ENCODE data around the gene TEX35.

DNA sequence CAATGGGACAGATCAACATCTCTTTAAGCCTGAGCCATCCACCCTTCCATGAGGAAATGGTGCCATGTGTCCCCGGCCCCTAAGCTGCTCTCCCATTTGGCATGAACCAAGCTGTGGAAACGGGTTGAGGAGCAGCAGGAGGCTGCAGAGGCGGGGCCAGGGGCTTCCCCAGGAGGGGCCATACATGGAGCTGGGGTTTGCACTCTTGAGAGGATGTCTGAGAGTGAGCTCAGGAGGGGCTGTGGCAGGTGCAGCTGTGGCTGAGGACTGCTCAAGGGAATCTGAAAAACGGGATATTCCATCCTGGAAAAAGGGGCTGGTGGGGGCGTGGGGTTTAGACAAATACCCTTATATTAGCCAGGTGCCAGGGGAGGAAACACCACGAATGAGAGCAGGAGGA, 9.1 kb upstream of the TEX35 start:
- TF ChIP-seq, protein P1, sequence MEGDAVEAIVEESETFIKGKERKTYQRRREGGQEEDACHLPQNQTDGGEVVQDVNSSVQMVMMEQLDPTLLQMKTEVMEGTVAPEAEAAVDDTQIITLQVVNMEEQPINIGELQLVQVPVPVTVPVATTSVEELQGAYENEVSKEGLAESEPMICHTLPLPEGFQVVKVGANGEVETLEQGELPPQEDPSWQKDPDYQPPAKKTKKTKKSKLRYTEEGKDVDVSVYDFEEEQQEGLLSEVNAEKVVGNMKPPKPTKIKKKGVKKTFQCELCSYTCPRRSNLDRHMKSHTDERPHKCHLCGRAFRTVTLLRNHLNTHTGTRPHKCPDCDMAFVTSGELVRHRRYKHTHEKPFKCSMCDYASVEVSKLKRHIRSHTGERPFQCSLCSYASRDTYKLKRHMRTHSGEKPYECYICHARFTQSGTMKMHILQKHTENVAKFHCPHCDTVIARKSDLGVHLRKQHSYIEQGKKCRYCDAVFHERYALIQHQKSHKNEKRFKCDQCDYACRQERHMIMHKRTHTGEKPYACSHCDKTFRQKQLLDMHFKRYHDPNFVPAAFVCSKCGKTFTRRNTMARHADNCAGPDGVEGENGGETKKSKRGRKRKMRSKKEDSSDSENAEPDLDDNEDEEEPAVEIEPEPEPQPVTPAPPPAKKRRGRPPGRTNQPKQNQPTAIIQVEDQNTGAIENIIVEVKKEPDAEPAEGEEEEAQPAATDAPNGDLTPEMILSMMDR (IDR thresholded peaks at IDR 0.05): no peak
- TF ChIP-seq POLR2A (IDR thresholded peaks at IDR 0.05): no peak

Data from uterus (tissue), 2 donors.